Activated B cell treated with CpG ODN at 0.5 μM for 24 hours (primary cell): Measurements from ENCODE around the gene KCND3. TPM values are rescaled to one million over a fixed set of nuclear protein-coding genes. Genes with fewer than 3 reads are reported as not detected.
A peak's percentile ranks its signal among the peaks of the same experiment; 100 is the strongest.

Experiments
- ATAC-seq: fragments of 200-7000 bp; cut with Tn5 transposase; one replicate; pipeline ENCODE4 v1.10.0; 2021; ENCODE audit warnings: low read depth, mild to moderate bottlenecking, moderate library complexity
- CTCF ChIA-PET: fragments of 350-600 bp; sonication (Branson Sonifier 250); formaldehyde crosslinking; loops from one replicate; lab custom pipeline; 2021; ENCODE audit warnings: antibody characterized with exemption; lab: Charles Lee
- POLR2A ChIA-PET: fragments of 350-600 bp; sonication (Branson Sonifier 250); formaldehyde crosslinking; loops from one replicate; lab custom pipeline; 2021; ENCODE audit warnings: antibody characterized with exemption; lab: Charles Lee
- DNase-seq: peaks from one replicate; pipeline ENCODE4 v3.0.0; 2022
- H3K27ac Mint-ChIP-seq: one replicate; pipeline ENCODE4 v1.8.0; 2020; ENCODE audit warnings: mixed read lengths
- H3K27me3 Mint-ChIP-seq: one replicate; pipeline ENCODE4 v1.8.0; 2021; ENCODE audit warnings: mixed read lengths
- H3K36me3 Mint-ChIP-seq: one replicate; pipeline ENCODE4 v1.8.0; 2021; ENCODE audit warnings: low read depth, mixed read lengths
- H3K4me1 Mint-ChIP-seq: one replicate; pipeline ENCODE4 v1.8.0; 2021; ENCODE audit warnings: mixed read lengths
- H3K4me3 Mint-ChIP-seq: one replicate; pipeline ENCODE4 v1.8.0; 2020; ENCODE audit warnings: mild to moderate bottlenecking, mixed read lengths
- H3K9me3 Mint-ChIP-seq: one replicate; pipeline ENCODE4 v1.8.0; 2020; ENCODE audit warnings: mixed read lengths
- intact Hi-C: fragments of 100-400 bp; cut with micrococcal nuclease; formaldehyde crosslinking; loops from one replicate; pipeline ENCODE4 v1.15.1; 2024
- total RNA-seq: library from RNA; stranded (reverse); gene quantifications from 2 replicates; pipeline ENCODE4 v1.2.3, GENCODE V29; 2022
- TF ChIP-seq, protein P1 (sequence below): fragments of 200-600 bp; IDR thresholded peaks from one replicate; pipeline ENCODE4 v1.8.0; 2022; ENCODE audit warnings: antibody characterized with exemption, mild to moderate bottlenecking

KCND3 gene
- total RNA-seq, 1 donor from 2014 or later = 0.04 TPM

DNA sequence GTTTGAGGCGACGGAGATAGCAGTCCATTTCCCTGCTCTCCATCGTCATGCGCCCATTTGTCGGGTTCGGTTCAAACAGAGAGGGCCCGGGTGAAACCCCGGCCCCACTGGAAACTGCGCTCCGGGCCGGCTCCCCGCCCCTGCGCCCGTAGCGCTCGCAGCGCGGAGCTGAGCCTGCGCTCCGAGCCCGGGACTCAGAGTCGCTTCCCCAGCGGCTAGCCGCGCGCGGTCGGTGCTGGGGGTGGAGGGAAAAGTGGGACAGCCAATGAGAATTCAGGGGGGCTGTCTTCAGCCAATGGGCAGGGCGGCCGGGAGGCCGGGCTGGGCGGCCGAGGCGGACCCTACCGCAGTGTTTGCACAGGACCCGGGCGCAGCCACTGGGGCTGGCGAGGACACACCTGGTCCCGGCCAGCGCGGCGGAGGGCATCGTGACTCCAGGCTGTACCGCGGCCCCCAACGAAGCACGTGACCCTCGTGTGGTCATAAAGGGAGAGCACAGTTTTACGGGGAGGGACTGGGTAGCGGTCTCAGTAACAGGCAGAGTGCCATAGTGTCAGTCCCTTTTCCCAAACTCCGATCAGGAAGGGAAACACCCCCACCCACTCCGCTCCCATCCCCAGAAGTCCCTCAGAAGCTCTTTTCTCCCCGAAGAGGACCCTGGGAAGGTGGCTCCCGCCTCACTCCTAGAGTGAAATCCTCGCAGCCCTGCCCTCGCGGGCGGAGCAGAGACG, 250.1 kb downstream of the KCND3 start, which contains the start of gene INKA2:
Gene INKA2 (minus strand): TSS at position 202 of the 731 bp plus-strand sequence. CDS start 153 bp downstream, at position 49.
- ChIA-PET CTCF (interaction anchor here (0.8 to 3.0 kb wide), 6 partner anchors 9 to 231 kb away, joined by 3 to 14 read pairs (median 4); no protein-coding TSS in a partner anchor), POLR2A (interaction anchor here (0.6 to 4.0 kb wide), 11 partner anchors 8 to 600 kb away, joined by 3 to 30 read pairs (median 5); partner anchors contain the start of genes ATP5PB, DDX20 and WDR77)
- Mint-ChIP-seq H3K4me1 (peaks cover 18% of the 10 kb centered on the region), H3K27ac (peak within 1 kb of the TSS; percentile 84), H3K36me3 (no peaks in the 10 kb centered on the region), H3K9me3 (no peaks in the 10 kb centered on the region), H3K27me3 (peaks cover 2% of the 10 kb centered on the region), H3K4me3 (peak within 1 kb of the TSS; percentile 92)
- peak; percentile 77 for ATAC-seq
- TF ChIP-seq, protein P1, sequence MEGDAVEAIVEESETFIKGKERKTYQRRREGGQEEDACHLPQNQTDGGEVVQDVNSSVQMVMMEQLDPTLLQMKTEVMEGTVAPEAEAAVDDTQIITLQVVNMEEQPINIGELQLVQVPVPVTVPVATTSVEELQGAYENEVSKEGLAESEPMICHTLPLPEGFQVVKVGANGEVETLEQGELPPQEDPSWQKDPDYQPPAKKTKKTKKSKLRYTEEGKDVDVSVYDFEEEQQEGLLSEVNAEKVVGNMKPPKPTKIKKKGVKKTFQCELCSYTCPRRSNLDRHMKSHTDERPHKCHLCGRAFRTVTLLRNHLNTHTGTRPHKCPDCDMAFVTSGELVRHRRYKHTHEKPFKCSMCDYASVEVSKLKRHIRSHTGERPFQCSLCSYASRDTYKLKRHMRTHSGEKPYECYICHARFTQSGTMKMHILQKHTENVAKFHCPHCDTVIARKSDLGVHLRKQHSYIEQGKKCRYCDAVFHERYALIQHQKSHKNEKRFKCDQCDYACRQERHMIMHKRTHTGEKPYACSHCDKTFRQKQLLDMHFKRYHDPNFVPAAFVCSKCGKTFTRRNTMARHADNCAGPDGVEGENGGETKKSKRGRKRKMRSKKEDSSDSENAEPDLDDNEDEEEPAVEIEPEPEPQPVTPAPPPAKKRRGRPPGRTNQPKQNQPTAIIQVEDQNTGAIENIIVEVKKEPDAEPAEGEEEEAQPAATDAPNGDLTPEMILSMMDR = no peak
- intact Hi-C loops = loop anchor here (1.0 kb wide), 1 partner anchor 16 kb away; the partner anchor contains the start of gene DDX20
- peak; percentile 74 for DNase-seq

DNA sequence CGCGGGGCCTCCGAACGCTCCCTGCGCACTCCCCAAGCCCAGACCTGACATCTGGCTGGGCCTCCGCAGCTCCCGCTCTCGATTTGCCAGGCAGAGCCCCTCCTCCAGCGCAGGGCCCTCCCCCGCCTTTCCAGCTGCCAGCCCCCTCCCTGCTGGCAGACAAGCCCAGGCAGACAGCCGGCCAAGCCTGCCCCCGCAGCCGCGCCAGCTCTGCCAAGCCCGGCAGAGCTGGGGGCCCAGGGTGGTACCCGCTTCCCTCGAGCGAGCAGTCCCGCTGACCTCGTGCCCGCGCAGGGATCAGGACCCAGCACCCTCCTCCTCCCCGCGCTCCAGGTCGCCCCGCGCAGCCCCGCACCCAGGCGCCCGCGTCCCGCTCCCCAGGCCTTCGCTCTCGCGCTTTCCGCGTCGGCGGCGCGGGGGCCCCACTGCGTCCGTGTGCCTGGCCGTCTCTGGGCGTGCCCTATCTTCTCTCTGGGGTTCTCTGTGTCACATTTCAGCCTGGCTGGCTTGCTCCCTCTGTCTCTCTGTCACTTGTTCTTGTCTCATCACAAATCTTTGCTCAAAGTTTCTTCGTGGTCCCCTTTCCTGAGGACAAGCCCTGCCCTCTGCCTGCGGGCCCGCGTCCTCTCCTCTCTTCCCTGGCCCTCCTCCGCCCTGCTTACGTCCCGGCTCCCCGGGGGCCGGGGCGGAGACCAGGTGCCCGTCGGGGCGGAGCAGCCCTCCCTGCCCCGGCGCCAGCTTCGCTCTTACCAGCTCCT, 250.9 kb downstream of the KCND3 start:
- ATAC-seq (peak; percentile 61), DNase-seq (peak; percentile 72)
- ChIA-PET POLR2A (interaction anchor here (0.7 to 4.0 kb wide), 10 partner anchors 9 to 599 kb away, joined by 3 to 30 read pairs (median 4); partner anchors contain the start of gene DDX20), CTCF (interaction anchor here (0.8 to 3.0 kb wide), 6 partner anchors 9 to 231 kb away, joined by 3 to 14 read pairs (median 4); no protein-coding TSS in a partner anchor)
- Mint-ChIP-seq H3K4me1 (peaks cover 20% of the 10 kb centered on the region), H3K9me3 (no peaks in the 10 kb centered on the region), H3K27ac (peak overlapping the region; percentile 84), H3K36me3 (no peaks in the 10 kb centered on the region), H3K27me3 (peaks cover 2% of the 10 kb centered on the region), H3K4me3 (peak overlapping the region; percentile 92)
- intact Hi-C loops = loop anchor here (1.0 kb wide), 1 partner anchor 17 kb away; the partner anchor contains the start of gene DDX20
- TF ChIP-seq, protein P1 = no peak

DNA sequence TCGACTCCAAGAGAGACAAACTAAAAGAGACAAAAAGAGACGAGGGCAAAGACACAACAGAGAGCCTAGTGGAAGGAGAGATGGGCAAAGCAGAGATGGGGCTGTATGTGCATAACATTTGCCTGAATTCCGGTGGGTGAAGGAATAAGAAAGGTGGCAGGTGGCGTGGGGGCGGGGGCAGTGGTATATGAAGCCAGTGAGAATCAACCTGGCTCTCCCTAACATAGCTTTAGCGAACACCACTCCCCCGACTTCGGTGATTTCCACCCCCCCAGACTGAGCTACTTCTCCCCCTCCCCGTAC, 251.4 kb downstream of the KCND3 start:
- CTCF ChIA-PET = interaction anchor here (3.0 kb wide), 1 partner anchor 23 kb away, joined by 14 read pairs; no protein-coding TSS in a partner anchor
- no peak for ATAC-seq
- intact Hi-C loops = no loop called here
- no peak for DNase-seq
- Mint-ChIP-seq H3K36me3 (no peaks in the 10 kb centered on the region), H3K4me1 (peaks cover 20% of the 10 kb centered on the region), H3K4me3 (peak overlapping the region; percentile 92), H3K27ac (peak overlapping the region; percentile 61), H3K27me3 (peaks cover 2% of the 10 kb centered on the region), H3K9me3 (no peaks in the 10 kb centered on the region)
- POLR2A ChIA-PET = interaction anchor here (0.7 to 4.0 kb wide), 5 partner anchors 9 to 599 kb away, joined by 3 to 30 read pairs (median 4); partner anchors contain the start of gene DDX20
- TF ChIP-seq, protein P1 = no peak

DNA sequence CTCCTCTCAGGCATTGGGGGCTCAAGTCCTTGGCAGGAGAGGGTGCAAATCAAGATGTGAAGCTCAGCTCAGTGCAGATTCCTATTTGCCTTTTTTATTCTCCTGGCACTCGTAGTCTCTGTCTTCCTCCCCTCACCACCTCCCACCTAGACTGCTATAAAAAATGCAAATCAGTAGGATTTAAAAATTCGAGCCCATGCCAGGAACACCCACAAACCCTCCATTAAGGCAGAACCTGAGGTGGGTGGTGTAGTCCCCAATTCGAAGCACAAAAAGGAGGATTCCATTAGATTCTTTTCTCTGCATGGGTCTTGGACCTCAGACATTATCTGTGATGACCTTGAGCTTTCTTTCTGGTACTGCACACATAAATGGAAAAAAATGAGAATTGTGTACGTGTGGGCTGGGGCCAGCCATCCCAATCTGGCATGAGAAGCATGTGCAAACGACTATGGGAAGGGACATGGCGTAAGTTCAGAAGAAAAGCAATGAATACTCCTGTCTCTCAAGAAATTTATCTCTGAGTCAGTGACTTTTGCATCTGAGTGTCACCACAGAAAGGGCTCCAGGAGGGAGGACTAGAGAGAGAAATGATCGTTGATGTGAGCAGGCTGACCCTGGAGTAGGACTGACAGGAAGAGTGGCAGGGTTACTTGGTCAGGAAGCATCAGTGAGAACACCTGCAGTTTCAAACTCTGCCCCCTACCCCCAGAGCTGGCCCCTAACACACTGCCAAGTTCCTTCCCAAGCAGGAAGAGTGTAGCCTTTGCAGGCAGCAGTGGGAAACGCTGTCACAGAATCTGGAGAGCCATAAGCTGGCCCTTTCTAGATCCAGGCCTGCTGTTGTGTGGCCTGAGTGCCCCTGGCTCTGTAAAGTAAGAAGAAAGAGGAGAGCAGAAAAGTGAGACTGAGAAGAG, 252.0 kb downstream of the KCND3 start:
- Mint-ChIP-seq H3K27me3 (peaks cover 2% of the 10 kb centered on the region), H3K36me3 (no peaks in the 10 kb centered on the region), H3K4me3 (peak overlapping the region; percentile 92), H3K4me1 (peaks cover 20% of the 10 kb centered on the region), H3K27ac (peak overlapping the region; percentile 61), H3K9me3 (no peaks in the 10 kb centered on the region)
- ATAC-seq = no peak
- intact Hi-C loops = no loop called here
- ChIA-PET POLR2A (interaction anchor here (0.7 to 4.0 kb wide), 4 partner anchors 18 to 598 kb away, joined by 4 to 30 read pairs (median 12); partner anchors contain the start of gene DDX20), CTCF (interaction anchor here (3.0 kb wide), 1 partner anchor 22 kb away, joined by 14 read pairs; no protein-coding TSS in a partner anchor)
- DNase-seq = no peak
- TF ChIP-seq, protein P1 = no peak
